Measurements from ENCODE around the gene C1orf232.

The C1orf232 gene

DNA sequence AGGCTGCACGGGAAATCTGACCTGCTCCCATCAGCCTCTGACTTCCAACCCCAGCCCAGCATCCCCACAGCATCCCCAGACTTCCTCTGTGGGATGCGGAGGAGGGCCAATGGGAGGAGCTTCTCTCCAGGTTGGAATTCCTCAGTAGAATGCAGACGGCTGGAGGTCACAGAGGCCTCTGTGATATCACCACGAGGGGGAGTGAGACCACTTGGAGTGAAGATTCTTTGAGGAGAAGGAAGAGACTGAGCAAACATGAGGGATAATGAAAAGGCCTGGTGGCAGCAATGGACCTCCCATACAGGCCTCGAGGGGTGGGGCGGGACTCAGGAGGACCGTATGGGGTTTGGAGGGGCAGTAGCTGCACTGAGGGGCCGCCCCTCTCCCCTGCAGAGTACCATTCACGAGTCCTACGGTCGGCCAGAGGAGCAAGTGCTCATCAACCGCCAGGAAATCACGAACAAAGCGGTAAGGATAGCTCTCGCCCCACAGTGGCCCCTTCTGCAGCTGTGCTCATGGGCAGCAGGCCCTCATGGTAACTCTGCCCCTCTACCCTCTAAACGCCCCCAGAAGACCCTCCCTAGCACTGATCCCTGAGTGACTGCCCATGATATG lies 21.7 kb upstream of the C1orf232 start, which contains the start of gene CATSPER4:
TSS of gene CATSPER4 (plus strand) at position 230 of the 615 bp plus-strand sequence. CDS start at position 256, 26 bp downstream.
- Histone ChIP-seq H3K9me3 (ENCODE audit: control insufficient read depth, low read length) (no peaks in the 10 kb centered on the region), H3K4me3 (ENCODE audit: low read length) (no peak within 1 kb of the TSS), H3K36me3 (ENCODE audit: control insufficient read depth, insufficient read depth, low read length, severe bottlenecking) (no peaks in the 10 kb centered on the region), H3K9ac (ENCODE audit: low read length) (no peak within 1 kb of the TSS), H3K27me3 (replicated peaks; ENCODE audit: control insufficient read depth, insufficient read depth, low read length) (peaks cover 44% of the 10 kb centered on the region), H3K4me1 (ENCODE audit: control insufficient read depth, insufficient read depth, low read length) (no peaks in the 10 kb centered on the region)
- no peak for DNase-seq (ENCODE audit: low read depth)

DNA sequence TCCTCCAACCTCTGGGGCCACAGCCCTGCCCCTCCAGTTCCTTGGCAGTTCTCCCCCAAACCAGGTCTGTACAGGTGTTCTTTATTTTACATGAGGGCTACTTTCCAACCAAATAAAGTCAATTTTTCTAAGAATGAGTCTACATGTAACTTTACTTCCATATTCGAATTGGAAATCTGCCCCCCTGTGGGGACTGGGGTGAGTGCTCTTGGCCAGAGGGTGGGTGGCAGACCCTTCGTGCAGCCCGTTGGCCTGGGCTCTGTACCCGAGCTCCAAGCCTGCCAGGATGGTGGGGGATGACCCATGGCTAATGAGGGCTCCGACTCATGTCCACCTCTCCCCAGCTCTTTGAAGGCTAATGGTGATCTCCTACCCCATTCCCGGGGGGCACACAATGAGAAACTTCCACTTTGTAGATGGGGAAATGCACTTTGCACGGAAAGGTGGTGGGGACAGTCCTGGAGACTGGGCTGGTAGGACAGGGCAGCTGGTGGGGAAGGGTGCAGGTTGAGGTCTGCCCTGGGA lies 21.1 kb upstream of the C1orf232 start:
- Histone ChIP-seq H3K4me1 (ENCODE audit: control insufficient read depth, insufficient read depth, low read length) (no peaks in the 10 kb centered on the region), H3K9me3 (ENCODE audit: control insufficient read depth, low read length) (no peaks in the 10 kb centered on the region), H3K27me3 (replicated peaks; ENCODE audit: control insufficient read depth, insufficient read depth, low read length) (peaks cover 40% of the 10 kb centered on the region), H3K9ac (ENCODE audit: low read length) (no peak overlapping the region), H3K36me3 (ENCODE audit: control insufficient read depth, insufficient read depth, low read length, severe bottlenecking) (no peaks in the 10 kb centered on the region), H3K4me3 (ENCODE audit: low read length) (no peak overlapping the region)
- DNase-seq (ENCODE audit: low read depth), result no peak

DNA sequence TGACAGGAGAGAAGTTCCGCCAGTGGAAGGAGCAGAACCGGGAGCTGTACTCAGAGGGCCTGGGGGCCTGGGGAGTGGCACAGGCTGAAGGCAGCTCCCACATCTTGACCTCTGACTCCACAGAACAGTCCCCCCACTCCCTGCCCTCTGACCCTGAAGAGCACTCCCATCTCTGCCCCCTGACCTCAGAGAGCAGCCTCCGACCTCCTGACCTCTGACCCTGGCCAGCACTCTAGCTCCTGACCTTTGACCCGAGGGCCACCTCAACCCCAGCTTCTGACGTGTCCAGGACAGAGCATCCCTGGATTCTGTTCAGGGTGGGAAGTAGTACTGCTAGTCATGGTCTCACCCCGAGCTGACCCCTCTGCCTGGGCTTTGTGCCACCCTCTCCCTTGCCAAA lies 20.6 kb upstream of the C1orf232 start:
- H3K27me3 ChIP-seq (replicated peaks; ENCODE audit: control insufficient read depth, insufficient read depth, low read length), result peaks cover 36% of the 10 kb centered on the region
- no peak overlapping the region for H3K9ac ChIP-seq (ENCODE audit: low read length)
- H3K36me3 ChIP-seq (ENCODE audit: control insufficient read depth, insufficient read depth, low read length, severe bottlenecking), result no peaks in the 10 kb centered on the region
- H3K9me3 ChIP-seq (ENCODE audit: control insufficient read depth, low read length), result no peaks in the 10 kb centered on the region
- no peaks in the 10 kb centered on the region for H3K4me1 ChIP-seq (ENCODE audit: control insufficient read depth, insufficient read depth, low read length)
- no peak overlapping the region for H3K4me3 ChIP-seq (ENCODE audit: low read length)
- no peak for DNase-seq (ENCODE audit: low read depth)

- no peaks in the 10 kb centered on the region for H3K9me3 ChIP-seq (ENCODE audit: control insufficient read depth, low read length)
- H3K4me3 ChIP-seq (ENCODE audit: low read length), result no peak overlapping the region
- no peak for DNase-seq (ENCODE audit: low read depth)
- no peaks in the 10 kb centered on the region for H3K36me3 ChIP-seq (ENCODE audit: control insufficient read depth, insufficient read depth, low read length, severe bottlenecking)
- H3K27me3 ChIP-seq (replicated peaks; ENCODE audit: control insufficient read depth, insufficient read depth, low read length), result peaks cover 28% of the 10 kb centered on the region
- H3K4me1 ChIP-seq (ENCODE audit: control insufficient read depth, insufficient read depth, low read length), result no peaks in the 10 kb centered on the region
- no peak overlapping the region for H3K9ac ChIP-seq (ENCODE audit: low read length)
Measured at GRCh38 chr1:26188477-26188876, 19.7 kb upstream of the C1orf232 start.

- Histone ChIP-seq H3K36me3 (ENCODE audit: control insufficient read depth, insufficient read depth, low read length, severe bottlenecking) (no peaks in the 10 kb centered on the region), H3K27me3 (replicated peaks; ENCODE audit: control insufficient read depth, insufficient read depth, low read length) (peaks cover 25% of the 10 kb centered on the region), H3K4me3 (ENCODE audit: low read length) (no peak overlapping the region), H3K4me1 (ENCODE audit: control insufficient read depth, insufficient read depth, low read length) (no peaks in the 10 kb centered on the region), H3K9ac (ENCODE audit: low read length) (no peak overlapping the region), H3K9me3 (ENCODE audit: control insufficient read depth, low read length) (no peaks in the 10 kb centered on the region)
- no peak for DNase-seq (ENCODE audit: low read depth)
Measured at GRCh38 chr1:26187882-26188281, 19.1 kb upstream of the C1orf232 start.

DNA sequence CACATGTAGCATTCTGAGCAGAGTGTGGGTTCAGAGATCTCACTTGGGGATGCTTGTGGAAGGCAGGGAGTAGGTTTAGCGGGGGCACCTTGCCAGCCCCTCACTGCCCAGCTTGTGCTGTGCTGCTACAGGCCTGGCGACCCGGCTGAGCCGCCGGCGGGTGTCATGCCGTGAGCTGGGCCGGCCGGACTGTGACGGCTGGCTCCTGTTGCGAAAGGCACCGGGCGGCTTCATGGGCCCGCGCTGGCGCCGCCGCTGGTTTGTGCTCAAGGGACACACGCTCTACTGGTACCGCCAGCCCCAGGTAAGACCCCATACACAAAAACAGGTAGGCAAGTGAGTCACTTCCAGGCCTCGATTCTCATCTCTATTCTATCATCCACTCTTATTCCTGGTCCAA lies 16.1 kb upstream of the C1orf232 start:
- DNase-seq (ENCODE audit: low read depth), result no peak
- Histone ChIP-seq H3K4me3 (ENCODE audit: low read length) (no peak overlapping the region), H3K36me3 (ENCODE audit: control insufficient read depth, insufficient read depth, low read length, severe bottlenecking) (no peaks in the 10 kb centered on the region), H3K9ac (ENCODE audit: low read length) (no peak overlapping the region), H3K4me1 (ENCODE audit: control insufficient read depth, insufficient read depth, low read length) (no peaks in the 10 kb centered on the region), H3K9me3 (ENCODE audit: control insufficient read depth, low read length) (no peaks in the 10 kb centered on the region), H3K27me3 (replicated peaks; ENCODE audit: control insufficient read depth, insufficient read depth, low read length) (peaks cover 15% of the 10 kb centered on the region)

DNA sequence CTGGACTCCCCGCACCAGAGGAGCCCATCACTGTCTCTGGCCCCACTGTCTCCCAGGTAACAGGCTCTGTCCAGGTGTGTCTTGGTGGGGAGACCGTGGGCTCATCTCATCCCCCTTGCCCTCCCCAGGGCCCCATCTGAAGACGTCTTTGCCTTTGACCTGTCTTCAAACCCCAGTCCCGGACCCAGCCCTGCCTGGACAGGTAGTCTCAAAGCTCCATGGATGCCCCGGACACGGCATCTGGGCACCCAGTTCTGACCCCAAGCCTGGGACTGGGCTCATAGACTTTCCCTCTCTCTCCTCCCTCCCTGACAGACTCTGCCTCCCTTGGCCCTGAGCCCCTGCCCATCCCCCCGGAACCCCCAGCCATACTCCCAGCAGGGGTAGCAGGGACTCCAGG lies 15.3 kb upstream of the C1orf232 start:
- peaks cover 15% of the 10 kb centered on the region for H3K27me3 ChIP-seq (replicated peaks; ENCODE audit: control insufficient read depth, insufficient read depth, low read length)
- H3K4me1 ChIP-seq (ENCODE audit: control insufficient read depth, insufficient read depth, low read length), result no peaks in the 10 kb centered on the region
- DNase-seq (ENCODE audit: low read depth), result no peak
- H3K9me3 ChIP-seq (ENCODE audit: control insufficient read depth, low read length), result no peaks in the 10 kb centered on the region
- no peaks in the 10 kb centered on the region for H3K36me3 ChIP-seq (ENCODE audit: control insufficient read depth, insufficient read depth, low read length, severe bottlenecking)
- no peak overlapping the region for H3K4me3 ChIP-seq (ENCODE audit: low read length)
- no peak overlapping the region for H3K9ac ChIP-seq (ENCODE audit: low read length)

DNA sequence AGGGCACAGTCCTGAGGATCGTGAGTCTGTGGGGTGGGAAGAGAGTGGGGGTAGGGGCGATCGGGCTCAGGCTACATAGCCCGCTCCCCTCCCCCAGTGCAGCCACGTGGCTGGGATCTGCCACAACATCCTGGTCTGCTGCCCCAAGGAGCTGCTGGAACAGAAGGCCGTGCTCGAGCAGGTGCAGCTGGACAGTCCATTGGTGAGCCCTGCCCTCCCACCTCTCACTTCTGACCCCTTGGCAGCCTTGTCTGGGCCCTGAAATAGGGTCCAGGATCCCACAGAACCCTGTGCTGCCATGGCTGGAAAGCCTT lies 13.6 kb upstream of the C1orf232 start:
- H3K4me1 ChIP-seq (ENCODE audit: control insufficient read depth, insufficient read depth, low read length), result no peaks in the 10 kb centered on the region
- H3K9me3 ChIP-seq (ENCODE audit: control insufficient read depth, low read length), result no peaks in the 10 kb centered on the region
- peaks cover 14% of the 10 kb centered on the region for H3K27me3 ChIP-seq (replicated peaks; ENCODE audit: control insufficient read depth, insufficient read depth, low read length)
- H3K9ac ChIP-seq (ENCODE audit: low read length), result no peak overlapping the region
- no peak overlapping the region for H3K4me3 ChIP-seq (ENCODE audit: low read length)
- H3K36me3 ChIP-seq (ENCODE audit: control insufficient read depth, insufficient read depth, low read length, severe bottlenecking), result no peaks in the 10 kb centered on the region
- no peak for DNase-seq (ENCODE audit: low read depth)

GRCh38 chr1:26181586-26182382 lies 13.0 kb upstream of the C1orf232 start:
- no peak overlapping the region for H3K9ac ChIP-seq (ENCODE audit: low read length)
- no peak for DNase-seq (ENCODE audit: low read depth)
- H3K9me3 ChIP-seq (ENCODE audit: control insufficient read depth, low read length), result no peaks in the 10 kb centered on the region
- H3K4me1 ChIP-seq (ENCODE audit: control insufficient read depth, insufficient read depth, low read length), result no peaks in the 10 kb centered on the region
- H3K36me3 ChIP-seq (ENCODE audit: control insufficient read depth, insufficient read depth, low read length, severe bottlenecking), result no peaks in the 10 kb centered on the region
- H3K27me3 ChIP-seq (replicated peaks; ENCODE audit: control insufficient read depth, insufficient read depth, low read length), result peaks cover 8% of the 10 kb centered on the region
- no peak overlapping the region for H3K4me3 ChIP-seq (ENCODE audit: low read length)

- H3K9me3 ChIP-seq (ENCODE audit: control insufficient read depth, low read length), result no peaks in the 10 kb centered on the region
- no peak overlapping the region for H3K9ac ChIP-seq (ENCODE audit: low read length)
- no peak for DNase-seq (ENCODE audit: low read depth)
- peaks cover 2% of the 10 kb centered on the region for H3K27me3 ChIP-seq (replicated peaks; ENCODE audit: control insufficient read depth, insufficient read depth, low read length)
- no peak overlapping the region for H3K4me3 ChIP-seq (ENCODE audit: low read length)
- no peaks in the 10 kb centered on the region for H3K4me1 ChIP-seq (ENCODE audit: control insufficient read depth, insufficient read depth, low read length)
- no peaks in the 10 kb centered on the region for H3K36me3 ChIP-seq (ENCODE audit: control insufficient read depth, insufficient read depth, low read length, severe bottlenecking)
Measured at GRCh38 chr1:26180010-26180506, 11.3 kb upstream of the C1orf232 start.

GRCh38 chr1:26177182-26177684 lies 8.5 kb upstream of the C1orf232 start, which contains the start of gene CNKSR1:
TSS of gene CNKSR1 (plus strand) at chr1:26177491. CDS start at chr1:26177548, 57 bp downstream.
- Histone ChIP-seq H3K4me1 (ENCODE audit: control insufficient read depth, insufficient read depth, low read length) (no peaks in the 10 kb centered on the region), H3K9me3 (ENCODE audit: control insufficient read depth, low read length) (no peaks in the 10 kb centered on the region), H3K9ac (ENCODE audit: low read length) (no peak within 1 kb of the TSS), H3K36me3 (ENCODE audit: control insufficient read depth, insufficient read depth, low read length, severe bottlenecking) (no peaks in the 10 kb centered on the region), H3K4me3 (ENCODE audit: low read length) (no peak within 1 kb of the TSS), H3K27me3 (replicated peaks; ENCODE audit: control insufficient read depth, insufficient read depth, low read length) (no peaks in the 10 kb centered on the region)
- no peak for DNase-seq (ENCODE audit: low read depth)
